ENCODE measurements around the gene PSMB5.
"Not testable (repeated sequence)": the region's sequence is repeated elsewhere in the genome, so short reads cannot be mapped to it uniquely, and the experiment has no call there.

PSMB5 gene

DNA sequence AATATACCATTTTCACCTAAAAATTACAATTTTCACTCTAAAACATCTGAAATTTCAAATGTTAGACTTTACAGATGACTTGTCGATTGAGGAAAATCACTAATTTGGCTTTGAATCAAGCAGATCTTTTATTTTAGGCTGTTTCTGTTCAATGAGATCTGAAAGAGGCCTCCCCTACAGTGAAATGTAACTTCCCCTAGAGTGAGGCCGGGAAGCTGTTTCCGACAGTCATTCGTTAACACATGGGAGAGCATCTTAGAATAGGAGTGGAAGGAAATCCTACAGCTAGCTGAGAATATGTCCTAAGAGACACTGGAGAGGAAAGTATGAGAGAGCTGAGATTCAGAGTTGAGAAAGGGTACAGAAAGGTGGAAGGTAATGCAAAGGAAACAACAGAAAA, 19.1 kb downstream of the PSMB5 start:
- no peak for DNase-seq (ENCODE audit: low read depth in 2 of 2)

DNA sequence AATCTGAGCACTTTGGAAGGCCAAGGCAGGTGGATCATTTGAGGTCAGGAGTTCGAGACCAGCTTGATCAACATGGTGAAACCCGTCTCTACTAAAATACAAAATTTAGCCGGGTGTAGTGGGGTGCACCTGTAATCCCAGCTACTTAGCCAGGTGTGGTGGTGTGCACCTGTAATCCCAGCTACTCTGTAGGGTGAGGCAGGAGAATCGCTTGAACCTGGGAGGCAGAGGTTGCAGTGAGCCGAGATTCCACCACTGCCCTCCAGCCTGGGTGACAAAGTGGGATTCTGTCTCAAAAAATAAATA, 21.0 kb downstream of the PSMB5 start:
- not testable (repeated sequence) for DNase-seq (ENCODE audit: low read depth in 2 of 2)

DNA sequence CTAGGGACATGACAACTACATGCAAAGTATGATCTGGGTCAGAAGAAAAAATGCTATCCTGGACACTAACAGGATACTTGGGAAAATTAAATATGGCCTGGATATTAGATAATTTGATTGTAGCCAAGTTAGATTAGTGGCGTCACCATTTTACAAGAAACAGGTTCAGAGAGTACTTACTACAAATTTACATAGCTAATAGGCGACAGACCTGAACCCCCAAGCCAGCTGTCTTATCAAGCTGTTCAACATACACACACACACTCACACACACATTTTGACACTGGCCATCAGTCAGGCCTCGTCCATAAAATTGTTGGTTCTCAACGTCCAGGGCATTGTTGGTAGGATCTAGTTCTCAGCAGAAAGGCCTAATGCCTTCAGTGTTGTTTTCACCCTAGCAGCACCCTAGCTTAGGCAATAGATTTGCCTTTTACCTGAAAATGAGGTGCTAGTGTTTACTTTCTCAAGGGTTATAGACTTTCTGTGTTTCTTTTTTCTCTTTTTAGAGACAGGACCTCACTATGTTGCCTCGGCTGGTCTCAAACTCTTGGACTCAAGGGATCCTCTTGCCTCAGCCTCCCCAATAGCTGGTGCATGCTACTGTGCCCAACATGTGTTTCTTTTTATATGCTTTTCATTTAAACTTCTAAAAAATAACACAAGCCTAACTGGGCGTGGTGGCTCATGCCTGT, 21.5 kb downstream of the PSMB5 start:
- DNase-seq (ENCODE audit: low read depth in 2 of 2), result no peak

DNA sequence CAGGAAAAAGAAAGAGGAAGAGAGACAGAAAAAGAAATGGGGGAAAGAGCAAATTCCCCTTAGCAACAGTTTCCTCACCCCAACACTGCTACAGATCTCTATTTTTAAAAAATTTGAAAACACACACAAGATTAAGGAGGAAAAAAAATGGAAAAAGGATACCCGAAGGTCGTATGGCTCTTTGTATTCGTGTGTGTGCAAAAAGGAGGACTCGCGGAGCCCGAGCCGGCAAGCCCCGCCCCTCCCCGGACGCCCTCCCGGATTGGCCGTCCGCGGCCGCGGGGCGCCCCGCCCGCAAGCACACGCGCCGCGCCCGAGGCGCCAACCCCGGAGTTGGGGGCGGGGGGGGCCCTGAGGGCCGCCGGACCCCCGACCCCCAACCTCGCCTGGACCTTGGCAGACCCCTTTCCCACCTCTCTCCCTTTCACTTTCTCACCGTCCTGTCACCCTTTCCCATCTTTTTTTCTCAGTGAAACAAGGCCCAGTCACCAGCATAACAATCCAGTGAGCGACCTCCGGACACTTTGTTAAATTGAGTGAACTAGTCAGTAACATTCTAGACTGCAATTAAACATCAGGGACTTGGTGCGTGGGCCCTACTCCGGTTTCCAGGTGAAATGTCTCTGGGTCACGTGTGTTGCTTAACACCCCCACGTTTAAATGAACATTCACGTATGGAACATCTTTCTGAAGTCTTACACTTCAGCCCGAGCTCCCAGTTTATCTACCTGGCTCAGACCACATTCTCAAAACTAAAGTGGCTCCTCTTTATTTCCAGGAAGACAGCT, 24.6 kb downstream of the PSMB5 start, which contains the start of gene C14orf93:
TSS of gene C14orf93 (minus strand) at position 205 of the 788 bp plus-strand sequence. CDS start 11,120 bp downstream, outside the sequence.
- DNase-seq (ENCODE audit: low read depth in 2 of 2), result peak; percentile 54 to 57

DNA sequence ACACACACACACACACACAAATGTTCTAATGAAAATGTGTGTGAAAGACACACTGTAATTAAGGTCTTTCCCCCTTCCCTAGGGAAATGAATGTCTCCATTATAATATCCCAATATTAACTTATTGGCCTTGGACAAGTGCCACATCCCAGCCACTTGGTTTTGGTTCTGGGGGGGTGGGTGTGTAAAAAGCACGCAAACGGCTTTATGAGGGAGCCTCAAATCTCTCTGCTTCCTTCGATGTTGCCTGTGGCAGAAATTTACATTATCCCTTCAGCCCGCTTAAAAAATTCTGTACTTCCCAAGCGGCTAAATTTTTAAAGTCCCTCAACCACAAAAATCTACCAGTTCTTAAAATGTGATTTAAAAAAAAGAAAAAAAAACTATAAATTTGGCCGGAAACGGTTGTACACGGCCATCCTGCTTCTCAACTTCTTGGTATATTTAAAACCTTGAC, 25.2 kb downstream of the PSMB5 start:
- no peak for DNase-seq (ENCODE audit: low read depth in 2 of 2)

DNA sequence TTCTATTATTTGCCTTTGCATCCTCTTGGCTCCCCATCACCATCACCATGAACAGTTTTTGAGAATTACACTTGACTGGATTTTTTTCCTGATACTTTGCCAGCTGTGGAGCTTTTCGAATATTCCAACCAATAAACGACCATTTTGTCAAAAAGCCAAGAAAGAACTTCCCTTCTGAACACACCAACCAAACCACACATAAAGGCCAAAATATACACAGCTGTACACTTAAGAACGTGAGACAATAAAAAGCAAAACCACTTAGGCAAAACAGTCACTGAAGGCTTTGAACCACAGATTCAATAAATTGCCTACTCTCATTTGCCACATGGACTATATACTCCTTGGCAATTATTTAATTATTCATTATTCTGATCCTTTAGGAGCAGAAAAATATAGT, 25.9 kb downstream of the PSMB5 start:
- DNase-seq (ENCODE audit: low read depth in 2 of 2), result no peak

DNA sequence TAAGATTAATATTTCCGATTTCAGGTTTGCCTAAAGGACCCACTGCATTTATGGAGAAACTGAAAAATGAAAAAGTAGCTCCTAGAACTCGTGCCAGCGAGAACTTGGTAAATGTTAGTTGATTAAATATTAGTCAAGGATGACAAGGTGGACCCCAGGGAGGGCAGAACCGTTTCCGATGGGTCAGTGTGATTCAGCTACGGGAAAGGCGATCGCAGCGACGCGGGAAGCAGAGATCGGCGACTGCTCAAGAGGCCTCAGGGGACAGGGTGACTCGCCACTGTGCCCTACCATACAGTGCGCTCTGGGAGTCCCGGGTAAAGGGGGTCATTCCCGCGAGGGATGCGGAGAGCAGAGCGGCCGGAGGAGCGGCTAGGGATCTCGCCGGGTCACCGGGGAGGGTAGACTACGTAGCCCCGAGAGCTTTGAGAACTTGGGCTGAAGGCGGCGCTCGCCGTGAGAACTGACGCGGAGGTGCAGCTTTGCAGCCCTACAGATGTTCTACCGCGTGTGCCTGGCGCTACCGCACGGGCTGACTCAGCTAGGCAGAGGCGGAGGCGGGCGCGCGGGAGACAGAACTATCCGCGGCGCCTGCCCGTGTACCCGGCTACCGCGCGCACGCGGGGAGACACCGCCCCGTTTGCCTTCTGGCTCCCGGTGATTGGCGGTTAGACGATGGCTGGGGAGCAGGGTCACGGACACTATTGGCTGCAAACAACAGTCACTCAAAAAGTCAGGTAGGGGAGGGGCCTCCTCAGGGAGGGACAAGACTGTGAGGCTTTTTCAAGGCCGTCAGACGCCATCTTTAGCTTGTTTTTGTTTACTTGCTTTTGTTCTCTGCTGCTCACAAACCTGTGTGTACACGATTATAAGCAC, 27.9 kb downstream of the PSMB5 start:
- DNase-seq (ENCODE audit: low read depth in 2 of 2), result peak; percentile 89 to 90

DNA sequence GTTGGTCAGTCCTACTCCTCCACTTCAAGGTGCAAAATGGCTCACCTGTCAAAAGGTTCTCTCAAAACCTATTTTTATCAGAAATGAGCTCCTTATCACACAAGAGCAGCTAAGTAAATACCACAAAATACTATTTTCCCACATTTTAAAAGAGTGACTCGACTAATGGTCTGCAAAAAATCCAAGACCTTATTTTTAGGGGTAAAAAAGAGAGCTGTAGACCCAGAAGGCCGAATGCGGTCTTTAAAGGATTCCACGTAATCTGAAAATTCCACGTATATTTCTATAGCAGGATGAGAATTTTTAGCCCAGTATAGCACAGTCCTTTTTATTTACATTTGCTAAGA, 28.5 kb downstream of the PSMB5 start:
- no peak for DNase-seq (ENCODE audit: low read depth in 2 of 2)

DNA sequence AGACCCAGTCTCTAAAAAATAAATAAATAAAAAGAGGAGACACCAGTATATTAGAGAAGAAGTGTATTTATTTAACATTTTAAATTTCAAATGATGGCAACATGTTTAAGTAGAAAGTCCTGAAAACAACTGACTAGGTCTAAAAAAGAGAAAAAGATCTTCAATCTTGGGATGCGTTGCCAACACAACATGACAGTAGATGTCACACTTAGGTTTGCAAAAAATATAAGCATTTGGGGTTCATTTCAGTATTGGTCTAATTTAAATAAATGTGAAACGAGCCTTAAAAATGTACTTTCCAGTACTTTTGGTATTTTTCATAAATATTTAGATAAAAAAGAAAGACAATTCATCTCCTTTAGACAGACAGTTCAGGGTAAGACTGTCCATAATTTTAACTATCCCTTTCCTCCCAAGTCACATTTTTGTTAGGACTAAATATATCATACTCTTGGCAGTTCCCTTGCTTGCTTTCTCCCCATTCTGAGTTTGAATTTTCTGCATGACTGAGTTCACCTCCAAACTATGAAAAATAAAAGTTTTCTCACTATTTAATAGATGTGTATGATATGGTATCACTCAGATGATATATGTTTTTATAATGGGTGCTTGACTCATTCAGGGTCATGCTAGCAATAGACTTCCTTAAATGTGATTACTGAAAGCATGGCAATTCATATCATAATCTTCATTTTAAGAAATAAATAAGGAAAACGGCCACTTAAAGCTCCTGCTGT, 29.1 kb downstream of the PSMB5 start:
- DNase-seq (ENCODE audit: low read depth in 2 of 2), result no peak

DNA sequence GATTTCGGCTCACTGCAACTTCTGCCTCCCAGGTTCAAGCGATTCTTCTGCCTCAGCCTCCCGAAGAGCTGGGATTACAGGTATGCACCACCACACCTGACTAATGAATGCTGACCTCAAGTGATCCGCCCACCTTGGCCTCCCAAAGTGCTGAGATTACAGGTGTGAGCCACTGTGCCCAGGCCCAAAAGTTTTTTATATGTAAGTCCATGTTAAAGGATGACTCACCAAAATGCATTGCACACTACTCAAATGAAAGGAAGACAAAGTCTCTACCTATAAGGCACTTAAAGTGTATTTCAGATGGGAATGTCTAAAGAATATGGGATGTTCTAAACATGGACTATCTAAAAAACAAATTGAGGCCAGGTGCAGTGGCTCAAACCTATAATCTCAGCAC, 30.4 kb downstream of the PSMB5 start:
- DNase-seq (ENCODE audit: low read depth in 2 of 2), result not testable (repeated sequence)

DNA sequence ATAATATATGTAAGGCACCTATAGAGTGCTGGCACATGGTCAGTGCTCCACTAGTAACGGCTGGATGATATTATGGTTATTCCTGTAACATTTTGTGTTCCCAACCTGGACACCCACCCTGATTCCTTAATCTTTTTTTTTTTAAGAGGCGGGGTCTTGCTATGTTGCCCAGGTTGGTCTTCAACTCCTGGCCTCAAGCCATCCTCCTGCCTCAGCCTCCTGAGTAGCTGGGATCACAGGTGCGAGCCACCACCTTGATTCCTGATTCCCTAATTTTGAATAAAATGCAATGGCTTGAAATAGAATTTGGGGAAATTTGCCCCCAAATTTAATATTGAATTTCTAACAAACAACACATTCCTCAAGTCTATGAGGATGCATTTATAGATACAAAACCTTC, 32.1 kb downstream of the PSMB5 start:
- DNase-seq (ENCODE audit: low read depth in 2 of 2), result no peak

DNA sequence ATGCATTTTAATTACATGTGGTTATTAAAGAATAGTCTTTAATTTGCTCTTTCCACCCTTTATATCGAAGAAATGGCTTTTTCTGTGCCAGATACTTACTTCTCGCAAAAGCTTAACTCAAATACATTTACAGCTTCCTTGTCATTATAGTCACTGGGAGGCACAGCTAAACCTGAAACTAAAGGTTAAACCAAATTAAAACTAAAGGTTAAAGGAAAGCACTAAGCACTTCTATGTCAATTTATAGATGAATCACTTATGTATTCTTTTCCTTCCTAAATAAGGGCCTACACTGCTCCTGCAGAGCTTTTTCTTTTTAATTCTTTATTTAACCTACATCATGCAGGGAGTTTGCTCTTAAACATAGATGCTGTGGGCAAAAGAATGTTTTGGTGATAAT, 33.8 kb downstream of the PSMB5 start:
- no peak for DNase-seq (ENCODE audit: low read depth in 2 of 2)

DNA sequence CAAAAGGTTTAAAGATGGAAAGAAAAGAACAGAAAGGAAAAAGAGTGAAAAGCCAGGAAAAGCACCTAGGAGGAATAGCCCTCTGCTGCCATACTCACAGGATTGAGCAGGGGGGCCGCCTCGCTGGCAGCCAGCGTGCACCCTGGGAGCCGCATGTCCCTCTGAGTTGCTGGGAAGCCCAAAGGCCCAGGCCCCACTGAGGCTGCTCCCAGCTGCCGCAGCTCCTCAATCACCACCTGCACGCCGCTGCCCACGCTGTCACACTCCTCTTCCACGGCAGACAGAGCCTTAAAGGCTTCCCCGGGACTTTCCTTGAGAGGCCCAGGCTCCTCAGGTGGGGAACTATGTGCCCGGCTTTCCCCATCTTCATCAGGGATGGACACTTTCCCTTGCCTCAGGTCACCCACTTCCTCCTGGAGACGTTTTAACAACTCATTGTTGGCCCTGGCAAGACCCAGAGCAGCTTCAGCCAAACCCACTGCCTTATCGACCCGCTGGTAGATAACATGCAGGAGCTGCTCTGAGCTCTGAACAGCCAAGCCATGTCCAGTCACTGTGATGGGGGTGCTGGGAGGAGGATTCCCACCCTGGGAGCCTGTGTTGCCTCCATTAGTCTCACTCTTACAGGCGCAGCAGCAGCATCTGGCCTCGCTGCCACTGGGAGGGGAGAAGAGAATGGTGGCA, 36.2 kb downstream of the PSMB5 start:
- no peak for DNase-seq (ENCODE audit: low read depth in 2 of 2)

DNA sequence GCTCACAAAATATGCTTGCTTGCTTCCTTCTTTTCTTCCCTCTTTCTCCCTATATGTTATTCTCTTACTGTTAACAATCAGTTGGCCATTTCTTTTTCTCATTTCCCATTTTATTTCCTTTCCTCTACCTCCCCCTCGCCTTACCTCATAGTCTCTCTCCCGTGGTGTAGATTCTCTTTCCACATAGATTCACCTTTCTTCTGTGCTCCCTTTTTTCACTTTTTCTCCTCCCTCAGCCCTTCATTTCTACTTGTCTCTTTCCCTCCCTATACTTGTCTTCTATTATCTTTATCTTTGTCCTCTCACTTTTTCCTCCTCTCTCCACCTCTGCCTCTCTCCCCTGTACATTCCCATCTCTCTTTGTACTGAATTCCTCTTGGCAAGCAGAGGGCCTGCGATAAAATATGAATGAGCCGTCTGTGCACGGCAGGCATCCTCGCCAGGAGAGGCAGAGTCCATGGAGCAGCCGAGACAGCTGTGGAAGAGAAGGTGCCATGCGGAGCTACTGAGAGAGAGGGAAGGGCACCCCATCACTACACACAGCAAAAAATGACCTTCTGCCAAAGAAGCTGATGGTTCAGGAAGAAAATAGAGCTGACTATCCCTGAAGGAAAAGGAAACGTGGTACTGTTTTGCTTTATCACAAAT, 36.9 kb downstream of the PSMB5 start:
- DNase-seq (ENCODE audit: low read depth in 2 of 2), result no peak

DNA sequence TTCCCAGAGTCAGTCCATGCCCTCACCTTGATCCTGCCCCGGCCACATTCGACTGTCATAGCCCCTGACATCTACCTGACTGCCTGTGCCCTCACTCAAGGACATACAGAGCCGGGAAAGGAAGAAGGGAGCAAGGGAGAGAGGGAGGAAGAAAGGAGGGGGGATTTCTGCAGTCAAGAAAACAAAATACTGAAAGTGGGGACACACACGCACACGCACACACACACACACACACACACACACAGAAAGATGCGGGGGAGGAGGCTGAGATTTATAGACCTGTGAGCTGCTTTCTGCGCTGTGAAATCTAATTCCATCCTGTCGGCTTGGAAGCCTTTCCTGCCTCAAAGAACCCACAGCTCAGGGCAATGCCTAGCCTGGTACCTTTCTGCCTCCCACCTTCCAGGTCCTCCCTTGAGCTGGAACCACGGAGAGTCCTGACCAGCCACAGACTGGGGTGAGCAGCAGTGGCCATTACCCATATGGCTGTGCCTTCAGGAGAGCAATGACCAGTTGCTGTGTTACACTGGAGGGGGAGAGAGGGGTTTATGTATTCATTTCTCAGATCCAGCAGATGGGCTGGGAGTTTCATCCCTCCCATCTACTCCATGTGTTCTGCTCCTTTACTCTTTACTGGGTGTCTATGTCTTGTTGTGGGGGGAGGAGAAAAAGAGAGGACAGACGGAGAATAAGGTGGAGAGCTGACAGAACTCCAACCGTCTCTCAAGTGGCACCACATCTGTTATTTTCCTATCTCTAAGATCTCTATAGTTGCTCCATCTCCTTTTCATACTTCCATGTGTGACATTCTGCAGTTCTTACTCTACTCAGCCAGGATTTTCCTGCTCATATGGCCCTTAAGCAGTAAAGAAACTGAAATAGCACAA, 37.7 kb downstream of the PSMB5 start:
- DNase-seq (ENCODE audit: low read depth in 2 of 2), result no peak

DNA sequence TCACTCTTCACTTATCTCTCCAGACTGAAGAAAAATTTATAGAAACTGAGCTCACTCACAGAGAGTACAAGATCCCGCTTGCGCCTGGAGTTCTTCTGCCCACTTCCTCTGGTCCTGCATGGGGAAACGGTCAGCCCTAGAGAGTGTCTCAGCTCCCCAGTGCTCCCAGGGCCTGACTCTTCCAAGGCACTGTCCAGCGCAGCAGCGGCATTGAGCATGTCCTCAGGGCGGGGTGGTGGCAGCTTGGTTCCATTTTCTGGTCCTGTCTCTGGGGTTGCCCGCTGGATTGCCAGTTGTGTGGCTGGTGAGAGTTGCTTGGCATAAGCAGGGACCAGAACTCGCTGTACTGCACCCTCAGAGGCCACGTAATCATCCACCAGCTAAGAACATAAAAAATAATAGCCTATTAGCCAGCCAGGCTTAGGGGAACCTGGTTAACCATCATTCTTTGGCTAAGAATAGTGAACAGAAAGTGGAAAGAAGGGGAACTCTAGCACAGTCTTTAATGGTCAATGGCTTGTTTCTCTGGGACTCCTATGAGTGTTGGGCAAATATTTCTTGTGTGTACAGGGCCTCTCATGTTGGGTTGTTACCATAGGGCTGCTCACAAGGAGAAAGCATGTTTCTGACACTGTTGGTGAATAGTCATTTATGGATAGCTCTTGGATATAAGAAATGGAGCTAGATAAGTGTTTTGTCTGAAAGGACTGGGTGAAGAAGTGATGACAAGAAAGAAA, 38.6 kb downstream of the PSMB5 start:
- DNase-seq (ENCODE audit: low read depth in 2 of 2), result no peak

DNA sequence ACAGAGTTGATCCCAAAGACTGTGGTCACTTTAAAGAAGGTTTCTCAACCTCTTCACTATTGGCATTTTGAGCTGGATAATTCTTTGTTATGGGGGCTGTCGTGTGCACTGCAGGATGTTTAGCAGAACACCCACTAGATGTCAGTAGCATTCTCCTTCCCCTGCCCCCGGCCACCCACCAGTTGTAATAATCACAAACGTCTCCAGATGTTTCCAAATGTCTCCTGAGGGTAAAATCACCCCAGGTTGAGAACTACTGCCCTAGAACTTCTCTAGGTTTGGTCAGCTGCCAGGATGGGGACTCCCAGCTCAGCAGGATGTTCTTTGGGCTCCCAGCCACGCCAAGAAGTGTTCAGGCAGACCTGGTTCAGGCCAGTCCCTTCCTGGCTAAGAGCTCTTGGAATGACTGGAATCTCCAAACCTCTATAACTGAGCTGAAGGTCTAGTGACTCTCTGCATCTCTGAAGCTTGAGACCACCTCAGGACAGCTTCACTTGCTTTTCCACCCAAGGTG, 39.9 kb downstream of the PSMB5 start:
- DNase-seq (ENCODE audit: low read depth in 2 of 2), result no peak

DNA sequence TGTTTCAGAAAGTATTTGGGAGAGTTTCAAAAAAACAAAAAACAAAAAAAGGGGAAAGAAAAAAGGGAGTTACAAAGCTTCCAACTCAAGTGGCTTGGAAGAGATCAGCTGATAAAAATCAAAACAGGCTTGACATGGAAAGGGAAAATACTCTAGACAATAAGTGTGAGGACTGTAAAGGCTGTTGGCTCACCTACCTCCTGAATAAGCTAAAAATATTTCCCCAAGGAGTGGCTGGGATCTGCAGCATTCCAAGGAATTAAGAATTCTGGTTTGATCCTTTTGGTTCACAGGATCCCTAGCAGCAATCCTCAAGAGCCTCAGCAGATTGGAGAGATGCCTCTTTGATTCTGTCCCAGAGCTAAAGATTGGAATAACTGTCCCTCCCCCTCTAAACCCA, 41.2 kb downstream of the PSMB5 start:
- no peak for DNase-seq (ENCODE audit: low read depth in 2 of 2)

DNA sequence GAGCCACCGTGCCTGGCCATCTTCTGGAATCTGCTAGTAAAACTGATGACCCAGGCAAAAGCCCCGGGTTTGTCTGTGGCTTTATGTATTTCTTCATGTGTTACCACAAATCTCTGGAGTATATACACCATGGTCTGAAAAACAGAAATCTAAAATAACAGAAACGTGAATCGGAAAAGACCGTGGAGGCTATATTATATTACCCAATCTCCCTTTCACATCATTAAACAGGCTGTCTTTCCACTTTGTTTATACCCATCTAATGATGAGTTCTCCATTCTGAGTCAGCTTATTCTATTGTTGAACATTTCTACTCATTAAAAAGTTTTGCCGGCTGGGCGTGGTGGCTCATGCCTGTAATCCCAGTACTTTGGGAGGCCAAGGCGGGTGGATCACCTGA, 42.8 kb downstream of the PSMB5 start:
- DNase-seq (ENCODE audit: low read depth in 2 of 2), result no peak

Data from stimulated activated CD8-positive, alpha-beta memory T cell treated with anti-CD3 and anti-CD28 coated beads, Interleukin-7, amount 100 ng/mL, for 1 hour (primary cell).